Measurements from ENCODE around the gene CLEC9A. TPM values are rescaled to one million over a fixed set of nuclear protein-coding genes. Genes with fewer than 3 reads are reported as not detected.

Gene CLEC9A
- total RNA-seq, 1 experiment from 2014 or later, result not detected

GRCh38 chr12:10101648-10102220 is 71.3 kb downstream of the CLEC9A start:
- H3F3A ChIP-seq (ENCODE audit: low read length, unreplicated experiment), result no peaks in the 10 kb centered on the region
- DNase-seq (no peak), ATAC-seq (no peak)
- BruUV-seq (replicated peaks), result no TSS peak
- H3K9me3 ChIP-seq (ENCODE audit: low read length), result no peaks in the 10 kb centered on the region
- POLR2A ChIA-PET (ENCODE audit: unreplicated experiment), result no interaction called here
- H3K79me2 ChIP-seq (ENCODE audit: low read length), result no peaks in the 10 kb centered on the region
- CTCF ChIA-PET, result no interaction called here
- H3K4me2 ChIP-seq (ENCODE audit: low read length), result no peak overlapping the region
- no peaks in the 10 kb centered on the region for H3K9me2 ChIP-seq (replicated peaks; ENCODE audit: low read length)
- TF ChIP-seq EZH2phosphoT487 (IDR thresholded peaks at IDR 0.05; ENCODE audit: borderline replicate concordance, low read length) (no peak), CTCF (conservative IDR thresholded peaks at IDR 0.05; ENCODE audit: low read depth, low read length) (no peak), EZH2 (IDR thresholded peaks at IDR 0.05; ENCODE audit: low read length, unreplicated experiment) (no peak)
- no peaks in the 10 kb centered on the region for H3K36me3 ChIP-seq (ENCODE audit: low read depth, low read length)
- H3K27me3 ChIP-seq (ENCODE audit: low read length), result 0 out of 2 replicates have a peak, but pooled peaks cover 8% of the 10 kb centered on the region
- H3K4me1 ChIP-seq (ENCODE audit: insufficient read depth, low read length), result no peaks in the 10 kb centered on the region
- no peaks in the 10 kb centered on the region for H4K20me1 ChIP-seq (ENCODE audit: low read length)
- no peak overlapping the region for H2AFZ ChIP-seq (ENCODE audit: low read length)
- no peak overlapping the region for H3K4me3 ChIP-seq (ENCODE audit: low read length)
- H3K9ac ChIP-seq (ENCODE audit: low read length), result no peak overlapping the region
- H3K27ac ChIP-seq (ENCODE audit: low read length), result no peak overlapping the region
- intact Hi-C loops (cut with micrococcal nuclease), result no loop called here

- Histone ChIP-seq H3K9me3 (ENCODE audit: low read length) (no peaks in the 10 kb centered on the region), H3K79me2 (ENCODE audit: low read length) (no peaks in the 10 kb centered on the region), H3K4me2 (ENCODE audit: low read length) (no peak overlapping the region), H3K9ac (ENCODE audit: low read length) (no peak overlapping the region), H3K4me1 (ENCODE audit: insufficient read depth, low read length) (no peaks in the 10 kb centered on the region), H3K36me3 (ENCODE audit: low read depth, low read length) (no peaks in the 10 kb centered on the region), H3F3A (ENCODE audit: low read length, unreplicated experiment) (no peaks in the 10 kb centered on the region), H2AFZ (ENCODE audit: low read length) (no peak overlapping the region), H3K27ac (ENCODE audit: low read length) (no peak overlapping the region), H3K4me3 (ENCODE audit: low read length) (no peak overlapping the region), H3K9me2 (replicated peaks; ENCODE audit: low read length) (no peaks in the 10 kb centered on the region), H3K27me3 (ENCODE audit: low read length) (0 out of 2 replicates have a peak, but pooled peaks cover 2% of the 10 kb centered on the region), H4K20me1 (ENCODE audit: low read length) (no peaks in the 10 kb centered on the region)
- POLR2A ChIA-PET (ENCODE audit: unreplicated experiment), result no interaction called here
- BruUV-seq (replicated peaks), result no TSS peak
- intact Hi-C loops (cut with micrococcal nuclease), result no loop called here
- DNase-seq (no peak), ATAC-seq (no peak)
- CTCF ChIA-PET, result no interaction called here
- TF ChIP-seq CTCF (conservative IDR thresholded peaks at IDR 0.05; ENCODE audit: low read depth, low read length) (no peak), EZH2 (IDR thresholded peaks at IDR 0.05; ENCODE audit: low read length, unreplicated experiment) (no peak), EZH2phosphoT487 (IDR thresholded peaks at IDR 0.05; ENCODE audit: borderline replicate concordance, low read length) (no peak)
These were observed 71.8 kb downstream of the CLEC9A start for GRCh38 chr12:10102322-10102721.

GRCh38 chr12:10110256-10110844 is 79.9 kb downstream of the CLEC9A start:
- no peak for ATAC-seq
- no peaks in the 10 kb centered on the region for H3K79me2 ChIP-seq (ENCODE audit: low read length)
- DNase-seq, result no peak
- H3K9ac ChIP-seq (ENCODE audit: low read length), result no peak overlapping the region
- BruUV-seq (replicated peaks), result no TSS peak
- H3K27ac ChIP-seq (ENCODE audit: low read length), result no peak overlapping the region
- no peaks in the 10 kb centered on the region for H3K27me3 ChIP-seq (ENCODE audit: low read length)
- TF ChIP-seq CTCF (conservative IDR thresholded peaks at IDR 0.05; ENCODE audit: low read depth, low read length) (no peak), EZH2phosphoT487 (IDR thresholded peaks at IDR 0.05; ENCODE audit: borderline replicate concordance, low read length) (no peak)
- no peak overlapping the region for H3K4me3 ChIP-seq (ENCODE audit: low read length)
- ChIA-PET CTCF (no interaction called here), POLR2A (ENCODE audit: unreplicated experiment) (no interaction called here)
- no peaks in the 10 kb centered on the region for H3K9me2 ChIP-seq (replicated peaks; ENCODE audit: low read length)
- H2AFZ ChIP-seq (ENCODE audit: low read length), result no peak overlapping the region
- no peak overlapping the region for H3K4me2 ChIP-seq (ENCODE audit: low read length)
- intact Hi-C loops (cut with micrococcal nuclease), result no loop called here
- no peaks in the 10 kb centered on the region for H3K36me3 ChIP-seq (ENCODE audit: low read depth, low read length)
- H4K20me1 ChIP-seq (ENCODE audit: low read length), result no peaks in the 10 kb centered on the region
- H3K4me1 ChIP-seq (ENCODE audit: insufficient read depth, low read length), result peaks cover 20% of the 10 kb centered on the region
- no peaks in the 10 kb centered on the region for H3K9me3 ChIP-seq (ENCODE audit: low read length)
- H3F3A ChIP-seq (ENCODE audit: low read length, unreplicated experiment), result no peaks in the 10 kb centered on the region
